Mammary microvascular endothelial cell (primary cell): ENCODE measurements around the gene OR4E1. TPM values are rescaled to one million over a fixed set of nuclear protein-coding genes. Genes with fewer than 3 reads are reported as not detected.

Experiments used
- total RNA-seq: library from RNA; depleted of rRNA; stranded (reverse); fragments of >200 nt; gene quantifications from 2 replicates; pipeline ENCODE4 v1.2.3, GENCODE V29; 2015

Gene OR4E1
- total RNA-seq: not detected in 2 replicates

GRCh38 chr14:21673718-21674117 is at the start of gene OR4E1:
TSS of gene OR4E1 (minus strand) at chr14:21673818. CDS start at chr14:21670935, 2,883 bp downstream.

GRCh38 chr14:21653331-21653885 is 20.2 kb downstream of the OR4E1 start, which contains the start of gene OR4E2:
TSS of gene OR4E2 (plus strand) at chr14:21653835. CDS start at chr14:21665083, 11,248 bp downstream.

GRCh38 chr14:21634840-21635239 is 38.8 kb downstream of the OR4E1 start, which contains the start of gene OR10G2:
TSS of gene OR10G2 (minus strand) at chr14:21634940. CDS start at chr14:21634842, 98 bp downstream.

Other genes starting within 250 kb of the OR4E1 start
- gene CHD8, start 217.7 kb downstream of the OR4E1 start, total RNA-seq: 34.9 and 38.7 TPM in 2 replicates
- gene RAB2B, start 196.9 kb downstream of the OR4E1 start, total RNA-seq: 11.8 and 12.6 TPM in 2 replicates
- gene TOX4, start 196.6 kb downstream of the OR4E1 start, total RNA-seq: 30.4 and 36.6 TPM in 2 replicates
- 51.6 and 53.6 TPM in 2 replicates for gene METTL3, start 162.5 kb downstream of the OR4E1 start, total RNA-seq
- gene SALL2, start 147.5 kb downstream of the OR4E1 start, total RNA-seq: 0.20 TPM in 2 replicates
- gene OR10G3, start 93.7 kb downstream of the OR4E1 start, total RNA-seq: not detected in 2 replicates
- gene OR10G2, start 38.9 kb downstream of the OR4E1 start, total RNA-seq: not detected in 2 replicates
- gene OR4E2, start 20.0 kb downstream of the OR4E1 start, total RNA-seq: not detected in 2 replicates